ENCODE data around the gene B4GALT4.

- no peak for TF ChIP-seq YY1 (IDR thresholded peaks at IDR 0.05; ENCODE audit: low read depth)
- no peak for TF ChIP-seq REST (IDR thresholded peaks at IDR 0.05; ENCODE audit: low read depth)
- no peak for TF ChIP-seq RAD21 (IDR thresholded peaks at IDR 0.05; ENCODE audit: low read depth)
- TF ChIP-seq CEBPB (IDR thresholded peaks at IDR 0.05): no peak
- no peak for TF ChIP-seq ZBTB7A (IDR thresholded peaks at IDR 0.05; ENCODE audit: low read depth)
- no peak for TF ChIP-seq TEAD4 (IDR thresholded peaks at IDR 0.05)
- no peak for TF ChIP-seq TCF12 (IDR thresholded peaks at IDR 0.05; ENCODE audit: low read depth)
- TF ChIP-seq EP300 (IDR thresholded peaks at IDR 0.05; ENCODE audit: borderline replicate concordance): no peak
Measured at GRCh38 chr3:119181765-119182164, 58.9 kb downstream of the B4GALT4 start.

Measured in Ishikawa (cell line).